ENCODE measurements around the gene CRY2.

The CRY2 gene

GRCh38 chr11:45919806-45920530 lies 72.7 kb downstream of the CRY2 start:
- no peak for DNase-seq

GRCh38 chr11:45920531-45921477 lies 73.5 kb downstream of the CRY2 start:
- peak; percentile 5 for DNase-seq

GRCh38 chr11:45921561-45922424 lies 74.5 kb downstream of the CRY2 start:
- peak; percentile 16 for DNase-seq

- peak; percentile 19 for DNase-seq
Observed at GRCh38 chr11:45922425-45923082, 75.3 kb downstream of the CRY2 start, which contains the start of gene LARGE2. Gene LARGE2 (plus strand): TSS chr11:45922656. CDS start chr11:45922883, 227 bp downstream.

GRCh38 chr11:45924036-45924915 lies 77.0 kb downstream of the CRY2 start:
- DNase-seq = peak; percentile 13

GRCh38 chr11:45924927-45925326 lies 77.7 kb downstream of the CRY2 start:
- no peak for DNase-seq

GRCh38 chr11:45925550-45925949 lies 78.3 kb downstream of the CRY2 start:
- DNase-seq = no peak

GRCh38 chr11:45926001-45926401 lies 78.7 kb downstream of the CRY2 start:
- peak; percentile 14 for DNase-seq

- DNase-seq = peak; percentile 14
Observed at GRCh38 chr11:45926536-45927331, 79.5 kb downstream of the CRY2 start.

GRCh38 chr11:45927332-45927683 lies 80.0 kb downstream of the CRY2 start:
- peak; percentile 11 for DNase-seq

- peak; percentile 17 for DNase-seq
Observed at GRCh38 chr11:45927684-45928413, 80.6 kb downstream of the CRY2 start.

- no peak for DNase-seq
Observed at GRCh38 chr11:45928535-45929215, 81.4 kb downstream of the CRY2 start.

- DNase-seq = no peak
Observed at GRCh38 chr11:45929486-45930030, 82.3 kb downstream of the CRY2 start.

- DNase-seq = peak; percentile 85
Observed at GRCh38 chr11:45930031-45930794, 82.9 kb downstream of the CRY2 start.

GRCh38 chr11:45930951-45931570 lies 83.8 kb downstream of the CRY2 start:
- DNase-seq = no peak

GRCh38 chr11:45931739-45932138 lies 84.5 kb downstream of the CRY2 start:
- DNase-seq = no peak

GRCh38 chr11:45932217-45932616 lies 84.9 kb downstream of the CRY2 start:
- DNase-seq = no peak

Measured in CD4-positive, alpha-beta T cell treated with Interleukin-15 for 1 hour (primary cell).